T-helper 22 cell (primary cell): ENCODE results near the gene MS4A1.
"Not testable (repeated sequence)": the region's sequence is repeated elsewhere in the genome, so short reads cannot be mapped to it uniquely, and the experiment has no call there.

Experiments used
- DNase-seq: peaks from one replicate; pipeline ENCODE4 v3.0.0-alpha.2; 2020; ENCODE audit warnings: low read depth

MS4A1 gene

GRCh38 chr11:60504219-60504905, 48.7 kb downstream of the MS4A1 start:
- DNase-seq = no peak

- not testable (repeated sequence) for DNase-seq
These were observed 54.0 kb downstream of the MS4A1 start for GRCh38 chr11:60509609-60510008.

- not testable (repeated sequence) for DNase-seq
These were observed 54.6 kb downstream of the MS4A1 start for GRCh38 chr11:60510209-60510608.

GRCh38 chr11:60511393-60511792, 55.7 kb downstream of the MS4A1 start:
- DNase-seq = no peak

GRCh38 chr11:60512651-60513225, 57.1 kb downstream of the MS4A1 start:
- no peak for DNase-seq

- no peak for DNase-seq
These were observed 58.1 kb downstream of the MS4A1 start for GRCh38 chr11:60513496-60514460.

- no peak for DNase-seq
These were observed 59.7 kb downstream of the MS4A1 start, which contains the start of gene MS4A13 for GRCh38 chr11:60515144-60515855. TSS of gene MS4A13 (plus strand) at chr11:60515392. CDS start at chr11:60518084, 2,692 bp downstream.
